ENCODE measurements around the gene GPAM.

- TF ChIP-seq RAD21 (CRISPR knock-in tag; conservative IDR thresholded peaks at IDR 0.05 in 1 of 2, IDR thresholded peaks at IDR 0.05 in 1 of 2): no peak
- no peak for TF ChIP-seq E2F3 (CRISPR knock-in tag; IDR thresholded peaks at IDR 0.05)
- TF ChIP-seq CTCF (IDR thresholded peaks at IDR 0.05 in 2 of 3, conservative IDR thresholded peaks at IDR 0.05 in 1 of 3; ENCODE audit: insufficient read depth in 2 of 3, low read depth in 1 of 3, low read length in 3 of 3): no peak
- TF ChIP-seq CXXC5 (CRISPR knock-in tag; IDR thresholded peaks at IDR 0.05): no peak
- TF ChIP-seq GTF3C2 (IDR thresholded peaks at IDR 0.05; ENCODE audit: borderline replicate concordance, extremely low read depth, insufficient read length): no peak
- no peak for TF ChIP-seq NFRKB (IDR thresholded peaks at IDR 0.05; ENCODE audit: low read depth)
- no peak for TF ChIP-seq ELF4 (CRISPR knock-in tag; IDR thresholded peaks at IDR 0.05)
- no peak for TF ChIP-seq GABPA (tag; conservative IDR thresholded peaks at IDR 0.05; ENCODE audit: low read depth)
- no peak for TF ChIP-seq PURB (CRISPR knock-in tag; IDR thresholded peaks at IDR 0.05; ENCODE audit: low read depth)
- TF ChIP-seq ZNF589 (CRISPR knock-in tag; IDR thresholded peaks at IDR 0.05; ENCODE audit: low read depth): no peak
- no peak for TF ChIP-seq HCFC1 (IDR thresholded peaks at IDR 0.05; ENCODE audit: low read depth, low read length)
- no peak for TF ChIP-seq ZHX1 (conservative IDR thresholded peaks at IDR 0.05; ENCODE audit: low read length)
- no peak for TF ChIP-seq SMAD3 (CRISPR knock-in tag; conservative IDR thresholded peaks at IDR 0.05)
- no peak for TF ChIP-seq HMGXB4 (CRISPR knock-in tag; IDR thresholded peaks at IDR 0.05)
These were observed 35.4 kb upstream of the GPAM start for GRCh38 chr10:112218960-112219359.

Measured in K562 (cell line).